Parathyroid adenoma (tissue), 2 donors: Measurements from ENCODE around the gene PIP5K1C.

Experiments
- H2AFZ ChIP-seq: fragments of 300-600 bp; sonication (generic); one replicate; pipeline ENCODE4 v1.7.0; 2017; ENCODE audit warnings: antibody characterized with exemption, mild to moderate bottlenecking
- H3K27ac ChIP-seq: fragments of 300-600 bp; sonication (generic); one replicate; pipeline ENCODE4 v1.7.0; 2017
- H3K27me3 ChIP-seq: fragments of 300-600 bp; sonication (generic); one replicate; pipeline ENCODE4 v1.7.0; 2017; ENCODE audit warnings: low read length; ENCODE audit not compliant: control insufficient read depth, insufficient read depth
- H3K36me3 ChIP-seq: fragments of 300-600 bp; sonication (generic); one replicate; pipeline ENCODE4 v1.7.0; 2017; ENCODE audit warnings: low read length; ENCODE audit not compliant: control insufficient read depth, insufficient read depth
- H3K4me1 ChIP-seq: fragments of 300-600 bp; sonication (generic); one replicate; pipeline ENCODE4 v1.7.0; 2017; ENCODE audit warnings: control low read depth
- H3K4me2 ChIP-seq: fragments of 300-600 bp; sonication (generic); one replicate; pipeline ENCODE4 v1.7.0; 2017; ENCODE audit warnings: low read length
- H3K4me3 ChIP-seq: fragments of 300-600 bp; sonication (generic); one replicate; pipeline ENCODE4 v1.7.0; 2017; ENCODE audit warnings: low read depth, low read length
- H3K79me2 ChIP-seq: fragments of 300-600 bp; sonication (generic); one replicate; pipeline ENCODE4 v1.7.0; 2017; ENCODE audit warnings: control low read depth
- H3K9ac ChIP-seq: fragments of 300-600 bp; sonication (generic); one replicate; pipeline ENCODE4 v1.7.0; 2017; ENCODE audit warnings: mild to moderate bottlenecking
- H3K9me3 ChIP-seq: fragments of 300-600 bp; sonication (generic); one replicate; pipeline ENCODE4 v1.7.0; 2017; ENCODE audit warnings: low read length; ENCODE audit not compliant: control insufficient read depth
- TF ChIP-seq, protein P1 (sequence below): fragments of 300-600 bp; sonication (generic); IDR thresholded peaks from one replicate; pipeline ENCODE4 v1.7.0; 2017; ENCODE audit warnings: antibody characterized with exemption, mild to moderate bottlenecking
- donor health status: primary hyperparathyroidism.

Gene PIP5K1C

DNA sequence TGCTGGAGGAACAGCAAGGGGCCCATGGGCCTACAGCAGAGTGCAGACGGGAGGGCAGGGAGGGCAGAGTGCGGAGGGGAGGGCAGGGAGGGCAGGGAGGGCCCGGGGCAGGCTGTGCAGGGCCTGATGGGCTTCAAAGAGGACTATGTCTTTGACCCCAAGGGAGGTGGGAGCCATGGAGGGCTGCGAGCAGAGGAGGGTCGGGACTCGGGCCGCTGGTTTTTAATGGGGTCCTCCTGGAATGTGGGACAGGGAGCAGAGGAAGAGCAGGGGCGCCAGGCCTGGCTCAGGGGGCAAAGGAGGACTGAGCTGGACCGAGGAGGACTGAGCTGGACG lies 3.6 kb downstream of the PIP5K1C start:
- H3K4me2 ChIP-seq: no peak overlapping the region
- H3K79me2 ChIP-seq: peaks cover 42% of the 10 kb centered on the region
- no peaks in the 10 kb centered on the region for H3K27me3 ChIP-seq
- TF ChIP-seq, protein P1, sequence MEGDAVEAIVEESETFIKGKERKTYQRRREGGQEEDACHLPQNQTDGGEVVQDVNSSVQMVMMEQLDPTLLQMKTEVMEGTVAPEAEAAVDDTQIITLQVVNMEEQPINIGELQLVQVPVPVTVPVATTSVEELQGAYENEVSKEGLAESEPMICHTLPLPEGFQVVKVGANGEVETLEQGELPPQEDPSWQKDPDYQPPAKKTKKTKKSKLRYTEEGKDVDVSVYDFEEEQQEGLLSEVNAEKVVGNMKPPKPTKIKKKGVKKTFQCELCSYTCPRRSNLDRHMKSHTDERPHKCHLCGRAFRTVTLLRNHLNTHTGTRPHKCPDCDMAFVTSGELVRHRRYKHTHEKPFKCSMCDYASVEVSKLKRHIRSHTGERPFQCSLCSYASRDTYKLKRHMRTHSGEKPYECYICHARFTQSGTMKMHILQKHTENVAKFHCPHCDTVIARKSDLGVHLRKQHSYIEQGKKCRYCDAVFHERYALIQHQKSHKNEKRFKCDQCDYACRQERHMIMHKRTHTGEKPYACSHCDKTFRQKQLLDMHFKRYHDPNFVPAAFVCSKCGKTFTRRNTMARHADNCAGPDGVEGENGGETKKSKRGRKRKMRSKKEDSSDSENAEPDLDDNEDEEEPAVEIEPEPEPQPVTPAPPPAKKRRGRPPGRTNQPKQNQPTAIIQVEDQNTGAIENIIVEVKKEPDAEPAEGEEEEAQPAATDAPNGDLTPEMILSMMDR: no peak
- peaks cover 5% of the 10 kb centered on the region for H3K4me1 ChIP-seq
- H3K4me3 ChIP-seq: no peak overlapping the region
- no peak overlapping the region for H3K27ac ChIP-seq
- H3K9ac ChIP-seq: no peak overlapping the region
- no peaks in the 10 kb centered on the region for H3K36me3 ChIP-seq
- H2AFZ ChIP-seq: no peak overlapping the region
- no peaks in the 10 kb centered on the region for H3K9me3 ChIP-seq

DNA sequence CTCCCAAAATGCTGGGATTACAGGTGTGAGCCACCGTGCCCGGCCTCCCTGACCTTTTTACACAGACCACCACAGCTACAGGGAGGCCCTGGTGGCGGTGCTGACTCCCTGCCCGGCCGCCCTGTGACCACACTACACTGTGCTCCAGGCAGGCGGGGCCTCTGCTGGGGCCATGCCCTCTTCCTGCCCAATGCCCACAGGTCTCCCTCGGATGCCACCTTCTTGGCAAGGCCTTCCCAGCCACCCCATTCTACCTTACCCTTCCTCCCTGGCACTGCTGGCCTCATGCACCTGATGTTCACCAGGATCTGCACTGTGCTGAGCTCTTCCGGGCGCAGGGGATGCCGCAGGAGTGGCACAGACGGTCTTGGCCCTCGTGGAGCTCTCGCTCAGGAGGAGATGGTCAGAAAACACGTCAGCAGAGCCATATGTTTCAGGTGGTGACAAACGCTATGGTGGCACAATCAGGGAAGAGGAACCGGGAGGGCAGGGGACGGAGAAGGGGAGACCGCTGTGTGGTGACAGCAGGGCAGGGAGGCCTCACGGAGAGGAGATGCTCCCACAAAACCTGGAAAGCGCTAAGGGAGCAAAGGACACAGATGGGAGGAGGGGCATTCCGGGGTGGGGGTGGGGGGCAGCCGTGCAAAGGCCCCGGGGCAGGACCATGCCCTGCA lies 4.1 kb downstream of the PIP5K1C start:
- H3K4me1 ChIP-seq: peaks cover 5% of the 10 kb centered on the region
- H3K79me2 ChIP-seq: peaks cover 42% of the 10 kb centered on the region
- no peak overlapping the region for H3K4me3 ChIP-seq
- TF ChIP-seq, protein P1: no peak
- H3K27me3 ChIP-seq: no peaks in the 10 kb centered on the region
- no peaks in the 10 kb centered on the region for H3K36me3 ChIP-seq
- H3K9me3 ChIP-seq: no peaks in the 10 kb centered on the region
- H2AFZ ChIP-seq: no peak overlapping the region
- no peak overlapping the region for H3K4me2 ChIP-seq
- H3K27ac ChIP-seq: no peak overlapping the region
- H3K9ac ChIP-seq: no peak overlapping the region

DNA sequence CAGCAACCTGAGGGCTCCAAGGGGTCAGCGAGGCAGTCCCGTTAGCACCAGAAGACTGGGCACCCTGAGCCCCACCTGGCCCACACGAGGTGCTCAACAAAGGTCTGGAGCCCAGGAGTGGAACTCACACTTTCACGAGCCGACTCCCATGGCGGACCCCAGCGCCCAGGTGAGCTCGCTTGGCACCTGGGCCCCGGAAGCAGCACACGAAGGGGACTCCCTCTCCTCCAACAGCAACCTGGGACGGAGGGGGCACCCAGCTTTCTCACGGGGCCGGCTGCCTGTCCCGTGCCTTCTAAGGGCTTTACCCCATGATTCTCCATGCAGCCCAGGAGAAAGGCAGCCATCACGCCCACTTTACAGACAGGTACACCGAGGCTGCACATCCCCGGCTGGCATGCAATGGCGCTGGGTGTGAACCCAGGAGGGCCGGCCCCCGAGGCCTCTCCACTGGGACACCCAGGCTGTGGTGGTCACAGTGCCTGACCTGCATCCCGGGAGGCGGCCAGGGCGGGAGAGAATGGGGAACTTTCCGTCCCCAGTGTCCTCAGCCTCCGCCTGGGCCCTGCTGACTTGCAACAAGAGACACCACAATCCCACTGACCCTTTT lies 5.0 kb downstream of the PIP5K1C start:
- H3K27ac ChIP-seq: no peak overlapping the region
- no peaks in the 10 kb centered on the region for H3K36me3 ChIP-seq
- H3K9me3 ChIP-seq: no peaks in the 10 kb centered on the region
- H3K4me2 ChIP-seq: no peak overlapping the region
- peaks cover 3% of the 10 kb centered on the region for H3K4me1 ChIP-seq
- peaks cover 37% of the 10 kb centered on the region for H3K79me2 ChIP-seq
- TF ChIP-seq, protein P1: no peak
- no peak overlapping the region for H3K9ac ChIP-seq
- no peaks in the 10 kb centered on the region for H3K27me3 ChIP-seq
- no peak overlapping the region for H3K4me3 ChIP-seq
- no peak overlapping the region for H2AFZ ChIP-seq

DNA sequence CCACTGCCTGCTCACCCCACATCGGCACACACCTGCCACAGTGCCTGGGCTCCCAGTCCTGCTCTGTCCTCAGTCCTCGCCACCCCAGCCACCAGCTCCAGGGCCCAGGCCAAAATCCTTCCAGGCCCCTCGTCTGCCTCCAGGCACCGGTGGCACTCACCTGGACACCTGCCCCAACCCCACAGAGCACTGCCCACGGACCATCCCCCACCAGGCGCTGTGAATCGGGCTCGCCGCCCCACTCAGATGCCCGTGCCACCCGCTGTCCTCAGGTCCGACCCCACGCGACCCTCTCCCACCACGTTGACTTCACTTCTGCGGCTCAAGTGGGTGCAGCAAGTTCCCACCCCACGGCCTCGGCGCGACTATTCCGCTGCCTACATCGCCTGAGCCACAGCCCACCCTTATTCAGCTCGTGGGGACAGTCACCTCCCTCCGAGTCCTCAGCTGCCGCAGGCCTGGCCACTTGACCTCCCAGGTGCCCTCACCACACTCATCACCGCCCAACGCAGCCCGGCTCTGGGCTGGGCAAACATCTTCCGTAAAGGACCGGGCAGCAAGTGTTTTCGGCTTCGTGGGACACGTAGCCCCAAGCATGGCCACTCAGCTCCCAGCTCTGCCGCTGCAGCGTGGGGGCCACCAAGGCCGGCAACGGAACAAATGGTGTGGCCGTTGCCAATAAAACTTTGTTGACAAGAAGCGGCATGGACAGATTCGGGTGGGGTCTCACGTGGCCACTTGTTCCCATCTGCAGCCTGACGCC lies 5.7 kb downstream of the PIP5K1C start:
- TF ChIP-seq, protein P1: no peak
- Histone ChIP-seq H3K9ac (no peak overlapping the region), H3K9me3 (no peaks in the 10 kb centered on the region), H3K27me3 (no peaks in the 10 kb centered on the region), H3K79me2 (peaks cover 33% of the 10 kb centered on the region), H3K36me3 (no peaks in the 10 kb centered on the region), H3K4me3 (no peak overlapping the region), H3K27ac (no peak overlapping the region), H3K4me2 (no peak overlapping the region), H2AFZ (no peak overlapping the region), H3K4me1 (peaks cover 3% of the 10 kb centered on the region)
